Measurements from ENCODE around the gene CELSR1. TPM values are rescaled to one million over a fixed set of nuclear protein-coding genes. Genes with fewer than 3 reads are reported as not detected.

CELSR1 gene
- total RNA-seq, 2 donors from 2014 or later: 24.4 to 34.1 TPM

GRCh38 chr22:46373159-46373558 is 164.3 kb downstream of the CELSR1 start:
- Histone ChIP-seq H3K9ac (ENCODE audit: extremely low read depth, low read length, poor library complexity, severe bottlenecking) (no peak overlapping the region), H3K27me3 (ENCODE audit: control insufficient read depth, insufficient read depth, low read length, poor library complexity, severe bottlenecking) (no peaks in the 10 kb centered on the region), H3K4me3 (ENCODE audit: low read length) (no peak overlapping the region), H3K27ac (ENCODE audit: low read depth, low read length) (no peak overlapping the region), H3K36me3 (ENCODE audit: control insufficient read depth, insufficient read depth, low read length) (peaks cover 18% of the 10 kb centered on the region), H3K9me3 (ENCODE audit: control insufficient read depth, low read length) (peaks cover 20% of the 10 kb centered on the region), H3K4me1 (ENCODE audit: control insufficient read depth, insufficient read depth, low read length) (peaks cover 9% of the 10 kb centered on the region)
- Mint-ChIP-seq H3K36me3 (ENCODE audit: low read depth) (peaks cover 37% of the 10 kb centered on the region), H3K9me3 (peaks cover 13% of the 10 kb centered on the region), H3K4me1 (peaks cover 16% of the 10 kb centered on the region), H3K27me3 (ENCODE audit: insufficient read depth) (no peaks in the 10 kb centered on the region), H3K27ac (no peak overlapping the region), H3K4me3 (no peak overlapping the region)
- no peak for DNase-seq
- 87 to 100% methylated on average over 7 to 8 of the region's 8 CpGs for WGBS, 2 experiments (ENCODE audit: insufficient coverage in 1 of 2, insufficient read length in 1 of 2)
- TF ChIP-seq CTCF (conservative IDR thresholded peaks at IDR 0.05): no peak

GRCh38 chr22:46372686-46373085 is 164.7 kb downstream of the CELSR1 start:
- H3K4me1 Mint-ChIP-seq: peaks cover 16% of the 10 kb centered on the region
- peaks cover 18% of the 10 kb centered on the region for H3K36me3 ChIP-seq (ENCODE audit: control insufficient read depth, insufficient read depth, low read length)
- WGBS, 2 experiments (ENCODE audit: insufficient coverage in 1 of 2, insufficient read length in 1 of 2): 95 to 97% methylated on average over 6 to 18 of the region's 18 CpGs
- peaks cover 7% of the 10 kb centered on the region for H3K4me1 ChIP-seq (ENCODE audit: control insufficient read depth, insufficient read depth, low read length)
- no peak overlapping the region for H3K4me3 Mint-ChIP-seq
- H3K36me3 Mint-ChIP-seq (ENCODE audit: low read depth): peaks cover 37% of the 10 kb centered on the region
- peaks cover 20% of the 10 kb centered on the region for H3K9me3 ChIP-seq (ENCODE audit: control insufficient read depth, low read length)
- no peak overlapping the region for H3K27ac ChIP-seq (ENCODE audit: low read depth, low read length)
- no peaks in the 10 kb centered on the region for H3K27me3 Mint-ChIP-seq (ENCODE audit: insufficient read depth)
- no peak for DNase-seq
- no peaks in the 10 kb centered on the region for H3K27me3 ChIP-seq (ENCODE audit: control insufficient read depth, insufficient read depth, low read length, poor library complexity, severe bottlenecking)
- H3K4me3 ChIP-seq (ENCODE audit: low read length): no peak overlapping the region
- H3K27ac Mint-ChIP-seq: no peak overlapping the region
- TF ChIP-seq CTCF (conservative IDR thresholded peaks at IDR 0.05): no peak
- no peak overlapping the region for H3K9ac ChIP-seq (ENCODE audit: extremely low read depth, low read length, poor library complexity, severe bottlenecking)
- H3K9me3 Mint-ChIP-seq: peaks cover 13% of the 10 kb centered on the region

- Mint-ChIP-seq H3K4me1 (peaks cover 8% of the 10 kb centered on the region), H3K27ac (no peak overlapping the region), H3K4me3 (no peak overlapping the region), H3K9me3 (peaks cover 9% of the 10 kb centered on the region), H3K36me3 (ENCODE audit: low read depth) (peaks cover 30% of the 10 kb centered on the region), H3K27me3 (ENCODE audit: insufficient read depth) (no peaks in the 10 kb centered on the region)
- no peak overlapping the region for H3K9ac ChIP-seq (ENCODE audit: extremely low read depth, low read length, poor library complexity, severe bottlenecking)
- no peak for DNase-seq
- peaks cover 14% of the 10 kb centered on the region for H3K9me3 ChIP-seq (ENCODE audit: control insufficient read depth, low read length)
- peaks cover 4% of the 10 kb centered on the region for H3K4me1 ChIP-seq (ENCODE audit: control insufficient read depth, insufficient read depth, low read length)
- H3K27me3 ChIP-seq (ENCODE audit: control insufficient read depth, insufficient read depth, low read length, poor library complexity, severe bottlenecking): no peaks in the 10 kb centered on the region
- WGBS, 2 experiments (ENCODE audit: insufficient coverage in 1 of 2, insufficient read length in 1 of 2): 88 to 98% methylated on average over 2 of the region's 2 CpGs
- no peak overlapping the region for H3K27ac ChIP-seq (ENCODE audit: low read depth, low read length)
- H3K36me3 ChIP-seq (ENCODE audit: control insufficient read depth, insufficient read depth, low read length): peaks cover 13% of the 10 kb centered on the region
- TF ChIP-seq CTCF (conservative IDR thresholded peaks at IDR 0.05): no peak
- no peak overlapping the region for H3K4me3 ChIP-seq (ENCODE audit: low read length)
These were observed 165.7 kb downstream of the CELSR1 start for GRCh38 chr22:46371623-46372226.
